HG02981 (cell line): ENCODE measurements around the gene RTP2.

Experiments used
- ATAC-seq: cut with Tn5 transposase; IDR thresholded peaks from one replicate; pipeline ENCODE4 v1.9.1; 2021; ENCODE audit warnings: mild to moderate bottlenecking, moderate library complexity; ENCODE audit not compliant: unreplicated experiment

The RTP2 gene

DNA sequence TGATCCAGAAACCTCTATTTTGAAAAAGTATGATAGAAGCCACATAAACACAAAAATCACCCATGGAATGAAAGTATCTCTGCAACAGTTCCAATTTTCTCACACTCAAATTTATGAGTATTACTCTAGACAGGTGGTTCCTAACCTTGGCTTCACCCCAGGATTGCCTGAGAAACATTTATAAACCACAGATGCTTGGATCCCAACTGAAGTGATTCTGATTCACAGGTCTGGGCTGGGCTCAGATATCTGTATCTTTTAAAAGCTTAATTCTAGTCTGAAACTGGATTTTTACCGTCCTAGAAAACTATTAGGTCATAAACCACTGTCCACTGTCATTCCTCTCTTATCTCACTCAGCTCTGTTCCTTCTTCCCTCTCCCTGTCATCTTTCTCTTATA is 24.8 kb downstream of the RTP2 start:
- ATAC-seq = no peak

DNA sequence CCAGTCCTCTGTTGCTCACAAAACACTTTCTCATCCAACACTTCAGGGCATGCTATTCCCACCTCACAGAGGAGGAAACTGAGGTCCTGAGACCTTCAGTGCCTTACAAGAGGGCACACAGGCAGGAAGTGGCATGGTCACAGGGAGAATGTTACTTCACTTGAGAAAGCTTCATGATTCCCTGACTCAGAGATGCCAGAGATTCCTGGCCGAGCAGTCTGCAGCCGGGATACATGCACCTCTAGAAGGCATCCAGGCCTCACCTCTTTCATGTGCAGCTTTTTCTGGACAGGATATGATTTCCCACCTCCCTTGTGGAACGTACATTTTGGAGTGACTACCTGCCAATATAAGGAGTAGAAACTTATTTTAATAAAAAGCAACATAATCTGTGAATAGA is 29.3 kb downstream of the RTP2 start:
- no peak for ATAC-seq

DNA sequence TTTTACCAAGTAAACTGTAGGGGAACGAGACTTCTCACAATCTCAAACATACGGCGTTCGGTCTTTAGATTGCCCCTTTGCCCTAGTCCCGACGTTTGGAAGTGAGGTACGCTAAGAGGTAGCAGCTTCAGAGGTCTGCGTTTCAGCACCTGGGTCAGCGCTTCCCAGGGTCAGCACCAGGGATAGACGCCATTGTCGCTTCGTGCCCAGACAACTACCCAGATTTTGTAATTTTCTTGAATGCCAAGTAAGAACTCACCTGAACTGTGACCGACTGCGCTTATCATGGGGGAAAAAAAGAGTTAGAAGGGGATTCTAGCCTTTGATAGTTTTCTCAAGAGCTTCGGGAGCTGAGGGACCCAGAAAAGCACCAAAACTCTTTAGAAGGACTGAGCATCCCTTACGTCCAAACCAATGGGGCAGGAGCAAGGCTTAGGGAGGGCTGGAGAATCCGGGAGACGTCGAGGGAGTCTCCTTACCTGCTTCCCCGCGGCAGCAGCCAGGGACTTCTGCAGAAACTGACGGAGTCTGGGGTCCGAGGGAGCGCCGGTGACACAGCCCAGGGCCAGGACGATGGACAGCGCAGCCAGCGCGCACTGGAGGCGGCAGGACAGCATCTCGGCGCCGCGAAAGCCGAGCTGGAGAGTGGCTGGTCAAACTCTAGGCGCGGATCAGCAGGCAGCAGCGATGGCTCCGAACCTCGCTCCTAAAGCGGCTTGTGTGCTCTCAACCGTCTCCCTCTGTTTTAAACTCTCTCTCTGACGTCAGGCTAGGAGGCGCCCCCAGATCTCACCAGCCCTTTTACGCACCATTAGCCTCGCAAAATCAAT is 32.5 kb downstream of the RTP2 start, which contains the start of gene SST:
Gene SST, minus strand, starts transcription at position 720 of the 830 bp plus-strand sequence. Its CDS starts 103 bp downstream, at position 617.
- ATAC-seq = no peak

DNA sequence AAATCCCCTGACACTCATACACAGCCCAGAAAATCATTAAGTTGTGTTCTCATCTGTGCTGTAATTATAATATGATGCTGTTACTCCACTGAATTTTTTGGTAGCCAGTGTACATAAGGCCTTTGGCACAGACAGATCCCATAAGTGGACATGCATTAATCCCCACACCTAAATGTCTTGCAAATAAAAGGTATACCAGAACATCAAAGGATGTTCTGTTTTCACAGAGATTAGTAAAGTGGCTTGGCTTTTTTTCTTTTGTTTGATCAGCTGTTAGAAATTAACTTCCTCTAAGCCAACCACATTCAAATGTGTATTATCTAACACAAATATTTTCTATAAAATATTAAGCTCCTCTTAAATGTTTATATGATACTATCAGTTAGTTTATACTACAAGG is 34.8 kb downstream of the RTP2 start:
- no peak for ATAC-seq

DNA sequence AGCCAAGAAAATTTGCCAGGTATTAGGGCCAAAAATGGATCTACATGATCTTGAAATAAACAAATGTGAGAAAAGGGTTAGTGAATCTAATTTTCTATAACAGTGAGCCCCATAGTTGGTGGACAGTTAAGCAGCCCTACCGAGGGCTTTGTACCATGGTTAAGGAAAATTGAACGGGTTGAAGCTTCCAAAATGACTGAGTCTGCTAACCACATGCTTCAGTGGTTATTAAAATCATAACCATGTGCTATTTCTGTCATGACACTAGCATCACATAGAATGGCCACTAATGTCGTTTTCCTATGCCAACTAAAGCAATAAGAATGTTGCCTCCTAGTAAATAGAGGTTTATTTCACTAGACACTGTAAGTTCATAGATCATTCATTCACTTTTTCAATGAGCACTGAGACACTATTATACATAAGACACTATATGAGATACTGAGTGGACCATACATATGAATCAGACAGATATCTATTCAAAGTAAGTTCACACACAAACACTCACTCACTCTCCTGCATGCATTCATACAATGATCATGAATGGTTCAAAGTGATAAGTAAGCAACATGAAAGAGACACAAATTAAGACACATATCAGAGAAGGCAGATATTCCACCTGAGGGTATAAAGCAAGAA is 36.5 kb downstream of the RTP2 start:
- no peak for ATAC-seq

DNA sequence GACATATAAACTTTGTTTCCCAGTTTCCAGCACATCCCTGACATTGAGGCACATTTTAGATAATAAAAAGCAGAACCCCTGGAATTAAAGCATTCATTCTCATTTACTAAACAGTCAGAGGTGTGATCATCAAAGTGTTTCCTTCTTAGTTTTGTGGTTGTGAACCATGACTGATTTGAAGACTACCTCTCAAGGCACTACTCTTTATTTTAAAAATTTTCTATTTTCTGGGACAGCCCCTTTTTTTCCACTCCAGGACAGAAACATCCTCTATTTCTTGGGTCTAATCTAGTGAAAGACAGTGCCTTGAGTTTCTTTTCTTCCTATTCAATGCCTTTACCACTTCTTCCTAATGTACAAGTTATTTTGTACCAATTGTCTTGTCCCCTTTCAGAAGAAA is 37.3 kb downstream of the RTP2 start:
- ATAC-seq = no peak

DNA sequence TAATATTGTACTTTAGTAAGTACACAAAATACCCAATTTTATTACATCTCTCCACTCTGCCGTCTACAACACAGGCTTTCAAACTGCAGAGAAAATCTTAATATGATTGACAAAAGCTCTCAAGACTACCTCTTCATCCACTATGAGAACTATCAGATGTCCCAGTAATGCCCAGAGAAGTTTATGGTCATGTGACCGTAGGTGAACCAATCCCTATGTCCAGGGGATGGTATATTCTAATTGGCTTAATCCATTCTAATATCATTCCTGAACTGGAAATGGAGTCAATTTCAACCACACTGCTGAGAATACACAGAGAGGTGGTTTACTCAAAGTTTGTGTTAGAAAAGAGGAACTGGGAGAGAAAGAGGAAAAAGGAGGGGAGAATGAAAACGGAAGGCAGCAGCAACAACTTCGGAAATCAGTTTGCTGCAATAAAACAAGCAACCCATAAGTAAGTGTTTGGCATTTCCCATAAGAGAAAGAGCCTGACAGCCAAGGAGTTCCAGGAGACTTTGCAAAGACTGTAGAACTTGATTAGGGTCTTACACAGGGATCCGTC is 39.4 kb downstream of the RTP2 start:
- ATAC-seq = no peak

DNA sequence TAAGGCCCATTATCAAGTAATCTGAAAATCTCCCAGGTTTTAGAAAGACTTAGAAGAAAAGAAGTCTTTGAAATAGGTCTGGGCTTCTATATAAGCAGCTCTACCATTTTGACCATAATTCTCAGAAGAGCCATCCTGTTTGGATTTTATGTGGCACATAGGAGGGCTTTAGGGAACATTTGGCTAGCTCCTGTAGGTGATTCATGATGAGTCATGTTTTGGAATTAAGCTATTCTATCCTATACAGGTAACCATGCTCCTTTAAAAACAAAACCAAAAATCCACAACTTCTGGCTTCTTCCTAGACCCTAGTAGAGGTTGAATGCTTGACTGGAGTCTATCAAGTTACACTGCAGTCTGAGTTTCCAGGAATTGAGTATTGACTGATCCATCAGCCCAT is 41.1 kb downstream of the RTP2 start:
- no peak for ATAC-seq

DNA sequence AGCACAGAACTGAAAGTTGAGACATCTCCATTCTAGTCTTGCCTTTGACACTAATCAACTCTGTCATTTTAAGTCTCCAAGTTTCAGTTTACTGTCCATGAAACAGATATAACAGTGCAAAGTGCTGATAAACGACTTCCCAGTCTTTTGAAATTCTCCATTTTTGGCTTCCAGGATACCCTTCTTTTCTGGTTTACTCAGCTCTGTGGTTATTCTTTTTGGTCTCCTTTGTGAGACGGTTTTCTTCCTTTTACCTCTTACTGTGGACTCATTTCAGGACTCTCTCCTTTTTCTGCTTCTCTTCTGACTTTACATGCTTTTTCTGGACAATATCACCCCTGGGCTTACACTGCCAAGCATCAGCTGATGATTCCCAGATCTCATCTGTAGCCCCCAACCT is 51.1 kb downstream of the RTP2 start:
- no peak for ATAC-seq
